H9 (cell line): ENCODE measurements around the gene MYH11. TPM values are rescaled to one million over a fixed set of nuclear protein-coding genes. Genes with fewer than 3 reads are reported as not detected.

Experiments used
- DNase-seq: peaks from one replicate; pipeline ENCODE4 v3.0.0-alpha.2; 2017
- H2AFZ ChIP-seq: one replicate; pipeline ENCODE4 v1.6.1; 2013; ENCODE audit warnings: mild to moderate bottlenecking, low read length, control low read depth, moderate library complexity
- H2AK5ac ChIP-seq: 2 replicates; pipeline ENCODE4 v1.6.1; 2013; ENCODE audit warnings: low read length, control low read depth, mixed read lengths; ENCODE audit not compliant: insufficient read length
- H2BK120ac ChIP-seq: one replicate; pipeline ENCODE4 v1.6.1; 2013; ENCODE audit warnings: low read depth, mild to moderate bottlenecking, low read length, control low read depth, inconsistent platforms; ENCODE audit not compliant: poor library complexity, severe bottlenecking
- H2BK12ac ChIP-seq: 2 replicates; pipeline ENCODE4 v1.6.1; 2013; ENCODE audit warnings: low read length, control low read depth, mixed read lengths, low read depth; ENCODE audit not compliant: insufficient read length
- H2BK15ac ChIP-seq: 2 replicates; pipeline ENCODE4 v1.6.1; 2013; ENCODE audit warnings: low read depth, low read length, control low read depth
- H2BK20ac ChIP-seq: one replicate; pipeline ENCODE4 v1.6.1; 2013; ENCODE audit warnings: low read depth, mild to moderate bottlenecking, low read length, control low read depth, inconsistent platforms; ENCODE audit not compliant: poor library complexity, severe bottlenecking
- H2BK5ac ChIP-seq: 2 replicates; pipeline ENCODE4 v1.6.1; 2013; ENCODE audit warnings: low read length, control low read depth, mixed read lengths; ENCODE audit not compliant: insufficient read length
- H3K14ac ChIP-seq: 2 replicates; pipeline ENCODE4 v1.6.1; 2013; ENCODE audit warnings: low read length, control low read depth; ENCODE audit not compliant: insufficient read depth
- H3K18ac ChIP-seq: 2 replicates; pipeline ENCODE4 v1.6.1; 2013; ENCODE audit warnings: low read depth, mild to moderate bottlenecking, mixed read lengths, low read length, control low read depth; ENCODE audit not compliant: insufficient read length
- H3K23ac ChIP-seq: 2 replicates; pipeline ENCODE4 v1.6.1; 2013; ENCODE audit warnings: low read length, control low read depth, mixed read lengths, low read depth; ENCODE audit not compliant: insufficient read length
- H3K23me2 ChIP-seq: 2 replicates; pipeline ENCODE4 v1.6.1; 2013; ENCODE audit warnings: low read depth, mild to moderate bottlenecking, mixed read lengths, low read length, control low read depth; ENCODE audit not compliant: insufficient read length, poor library complexity, severe bottlenecking
- H3K27ac ChIP-seq: 2 replicates; pipeline ENCODE4 v1.5.1; 2013; ENCODE audit warnings: low read length, control low read depth, mixed read lengths, low read depth; ENCODE audit not compliant: insufficient read length
- H3K27me3 ChIP-seq: 2 replicates; pipeline ENCODE4 v1.6.1; 2013; ENCODE audit warnings: low read length, control low read depth, inconsistent platforms; ENCODE audit not compliant: insufficient read depth
- H3K4ac ChIP-seq: 2 replicates; pipeline ENCODE4 v1.6.1; 2013; ENCODE audit warnings: low read depth, mild to moderate bottlenecking, control low read depth, inconsistent platforms, low read length, moderate library complexity
- H3K4me1 ChIP-seq: 2 replicates; pipeline ENCODE4 v1.6.1; 2013; ENCODE audit warnings: low read length, control low read depth, inconsistent platforms; ENCODE audit not compliant: insufficient read depth
- H3K4me2 ChIP-seq: 2 replicates; pipeline ENCODE4 v1.6.1; 2013; ENCODE audit warnings: low read length, control low read depth, mixed read lengths; ENCODE audit not compliant: insufficient read length, insufficient read depth
- H3K56ac ChIP-seq: 2 replicates; pipeline ENCODE4 v1.6.1; 2013; ENCODE audit warnings: low read depth, mild to moderate bottlenecking, mixed read lengths, low read length, control low read depth; ENCODE audit not compliant: insufficient read length
- H3K79me1 ChIP-seq: 2 replicates; pipeline ENCODE4 v1.6.1; 2013; ENCODE audit warnings: low read depth, mild to moderate bottlenecking, moderate library complexity, low read length, control low read depth, inconsistent platforms; ENCODE audit not compliant: insufficient read depth, poor library complexity, severe bottlenecking
- H3K79me2 ChIP-seq: 2 replicates; pipeline ENCODE4 v1.6.1; 2013; ENCODE audit warnings: low read length, control low read depth, inconsistent platforms; ENCODE audit not compliant: insufficient read depth
- H3K9ac ChIP-seq: 2 replicates; pipeline ENCODE4 v1.6.1; 2013; ENCODE audit warnings: low read length, control low read depth, mixed read lengths; ENCODE audit not compliant: insufficient read length; ENCODE audit errors: extremely low read depth
- H3K9me3 ChIP-seq: one replicate; pipeline ENCODE4 v1.6.1; 2013; ENCODE audit warnings: low read depth, low read length, inconsistent platforms; ENCODE audit not compliant: control insufficient read depth
- H3T11ph ChIP-seq: one replicate; pipeline ENCODE4 v1.6.1; 2013; ENCODE audit warnings: mild to moderate bottlenecking, low read length, control low read depth, inconsistent platforms
- H4K20me1 ChIP-seq: one replicate; pipeline ENCODE4 v1.6.1; 2013; ENCODE audit not compliant: control insufficient read depth, insufficient read length, insufficient read depth
- H4K5ac ChIP-seq: 2 replicates; pipeline ENCODE4 v1.6.1; 2013; ENCODE audit warnings: low read depth, mild to moderate bottlenecking, mixed read lengths, low read length, control low read depth; ENCODE audit not compliant: insufficient read length
- H4K8ac ChIP-seq: replicated peaks from 2 replicates; pipeline ENCODE4 v1.6.1; 2013; ENCODE audit warnings: low read length, control low read depth, mixed read lengths, low read depth; ENCODE audit not compliant: insufficient read length
- H4K91ac ChIP-seq: 2 replicates; pipeline ENCODE4 v1.6.1; 2013; ENCODE audit warnings: low read depth, mild to moderate bottlenecking, moderate library complexity, mixed read lengths, low read length, control low read depth; ENCODE audit not compliant: insufficient read length
- H3K27ac Mint-ChIP-seq, 3 experiments: 2 replicates in 2 of 3; 3 replicates in 1 of 3; pipeline ENCODE4 v1.8.0; 2020 to 2021; ENCODE audit warnings: mixed read lengths in 3 of 3, mild to moderate bottlenecking in 1 of 3, moderate library complexity in 1 of 3
- H3K27me3 Mint-ChIP-seq: 2 replicates; pipeline ENCODE4 v1.8.0; 2021; ENCODE audit warnings: low read depth, mild to moderate bottlenecking, moderate library complexity, mixed read lengths
- H3K36me3 Mint-ChIP-seq, 3 experiments: 2 replicates in 2 of 3; 3 replicates in 1 of 3; pipeline ENCODE4 v1.8.0; 2020 to 2021; ENCODE audit warnings: low read depth in 3 of 3, mixed read lengths in 3 of 3; ENCODE audit not compliant: insufficient read depth in 1 of 3
- H3K4me1 Mint-ChIP-seq, 2 experiments: 2 replicates each; pipeline ENCODE4 v1.8.0; 2020; ENCODE audit warnings: mixed read lengths in 2 of 2
- H3K4me3 Mint-ChIP-seq, 2 experiments: 2 replicates in 1 of 2; 3 replicates in 1 of 2; pipeline ENCODE4 v1.8.0; 2020 to 2021; ENCODE audit warnings: mild to moderate bottlenecking in 2 of 2, mixed read lengths in 2 of 2, moderate library complexity in 1 of 2
- H3K9me3 Mint-ChIP-seq, 2 experiments: 2 replicates in 1 of 2; 3 replicates in 1 of 2; pipeline ENCODE4 v1.8.0; 2020; ENCODE audit warnings: mild to moderate bottlenecking in 2 of 2, mixed read lengths in 2 of 2, moderate library complexity in 1 of 2
- CTCF ChIP-seq: fragments of 200-600 bp; sonication (generic); conservative IDR thresholded peaks from 3 replicates; pipeline ENCODE4 v1.8.0; 2021; ENCODE audit warnings: antibody characterized with exemption, mild to moderate bottlenecking
- WGBS: extraction: QIAGEN DNeasy Blood & Tissue Kit; methylation state at CpG from one replicate; pipeline ENCODE4 v1.1.7; 2013; ENCODE audit warnings: missing lambda C conversion rate, low lambda C conversion rate, mixed read lengths; ENCODE audit not compliant: insufficient read length; ENCODE audit errors: extremely low coverage; 5-methylcytosine and 5-hydroxymethylcytosine counted together
- total RNA-seq: library from RNA; stranded (reverse); gene quantifications from 2 replicates; pipeline ENCODE4 v1.2.1, GENCODE V29; 2021

MYH11 gene
- total RNA-seq, 1 experiment from 2014 or later: 0.42 TPM

DNA sequence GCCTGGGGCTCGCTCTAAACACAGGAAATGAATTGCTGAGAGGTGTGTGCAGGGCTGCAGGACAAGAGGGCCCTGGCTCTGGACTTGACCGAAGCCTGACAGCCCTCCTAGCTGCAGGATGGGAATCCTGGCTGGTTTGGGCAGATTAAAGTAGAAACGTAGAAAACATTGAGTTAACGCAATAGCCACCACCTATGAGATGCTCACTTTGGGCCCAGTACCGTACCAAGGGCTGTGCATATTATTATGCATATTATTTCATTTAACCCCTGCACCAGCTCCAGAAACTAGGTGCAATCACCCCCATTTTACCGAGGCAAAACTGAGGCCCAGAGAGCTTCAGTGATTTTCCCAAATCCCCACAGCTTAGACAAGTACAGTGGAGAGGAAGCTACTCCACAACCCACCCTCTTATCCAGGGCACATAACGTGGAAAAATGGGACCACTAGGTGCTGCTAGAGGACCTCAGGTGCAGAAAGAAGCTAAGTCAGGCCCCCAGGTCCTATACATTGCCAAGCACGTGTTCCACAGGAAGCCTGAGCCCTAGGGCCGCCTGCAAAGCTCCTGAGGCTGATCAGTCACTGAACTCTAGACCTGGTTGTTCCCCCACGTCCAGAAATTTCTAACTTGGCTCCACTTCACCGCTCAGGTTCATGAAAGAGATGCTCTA, 79.2 kb downstream of the MYH11 start:
- no peak overlapping the region for H3K4me3 Mint-ChIP-seq
- Histone ChIP-seq H3K4me2 (no peak overlapping the region), H4K8ac (no peak overlapping the region), H4K5ac (no peak overlapping the region), H3K4ac (no peak overlapping the region), H2BK20ac (no peak overlapping the region), H2BK12ac (no peak overlapping the region), H2BK120ac (no peak overlapping the region), H3K14ac (no peak overlapping the region), H3K9ac (no peak overlapping the region), H3K9me3 (no peaks in the 10 kb centered on the region), H3K23ac (no peak overlapping the region), H3K27me3 (no peaks in the 10 kb centered on the region), H2AFZ (no peak overlapping the region), H3K79me2 (no peaks in the 10 kb centered on the region), H3K4me1 (no peaks in the 10 kb centered on the region), H4K91ac (no peak overlapping the region), H3K23me2 (no peaks in the 10 kb centered on the region), H2BK15ac (no peak overlapping the region), H4K20me1 (no peaks in the 10 kb centered on the region), H3K56ac (no peak overlapping the region), H3K27ac (no peak overlapping the region), H3T11ph (no peak overlapping the region), H2AK5ac (no peak overlapping the region), H3K79me1 (no peaks in the 10 kb centered on the region), H3K18ac (no peak overlapping the region), H2BK5ac (no peak overlapping the region)
- peak; percentile 73 for DNase-seq
- no peak overlapping the region for H3K27ac Mint-ChIP-seq
- no CpG with 5 or more reads among the region's 11 CpGs for WGBS
- peaks cover 11% of the 10 kb centered on the region for H3K27me3 Mint-ChIP-seq
- peak; percentile 81 for TF ChIP-seq CTCF
- no peaks in the 10 kb centered on the region for H3K9me3 Mint-ChIP-seq
- no peaks in the 10 kb centered on the region for H3K36me3 Mint-ChIP-seq
- H3K4me1 Mint-ChIP-seq: peaks cover 3% of the 10 kb centered on the region in 2 experiments; a peak in 3 of 4 replicates
